Right ventricle myocardium inferior (tissue), 1 donor: ENCODE data around the gene SYF2. TPM values are rescaled to one million over a fixed set of nuclear protein-coding genes. Genes with fewer than 3 reads are reported as not detected.

Source experiments
- ATAC-seq: fragments of 200-7000 bp; cut with Tn5 transposase; one replicate; pipeline ENCODE4 v1.9.1; 2020; ENCODE audit warnings: mild to moderate bottlenecking, moderate library complexity
- DNase-seq: peaks from one replicate; pipeline ENCODE4 v3.0.0; 2021; ENCODE audit errors: missing footprints
- intact Hi-C: fragments of 100-400 bp; cut with DNase I; formaldehyde crosslinking; loops from one replicate; pipeline ENCODE4 v1.11.0; 2022
- total RNA-seq: library from RNA; stranded (reverse); fragmentation: NEBNext Ultra II Directional; extraction: Animal tissue kit (Norgen Biotek cat#: 25700); gene quantifications from one replicate; pipeline ENCODE4 v1.2.1, GENCODE V29; 2021
- donor health status: DM: no; HTN: yes; CAD: no; lungs with severe emphysema.

The SYF2 gene
- total RNA-seq, 1 donor from 2014 or later: 34.1 TPM

DNA sequence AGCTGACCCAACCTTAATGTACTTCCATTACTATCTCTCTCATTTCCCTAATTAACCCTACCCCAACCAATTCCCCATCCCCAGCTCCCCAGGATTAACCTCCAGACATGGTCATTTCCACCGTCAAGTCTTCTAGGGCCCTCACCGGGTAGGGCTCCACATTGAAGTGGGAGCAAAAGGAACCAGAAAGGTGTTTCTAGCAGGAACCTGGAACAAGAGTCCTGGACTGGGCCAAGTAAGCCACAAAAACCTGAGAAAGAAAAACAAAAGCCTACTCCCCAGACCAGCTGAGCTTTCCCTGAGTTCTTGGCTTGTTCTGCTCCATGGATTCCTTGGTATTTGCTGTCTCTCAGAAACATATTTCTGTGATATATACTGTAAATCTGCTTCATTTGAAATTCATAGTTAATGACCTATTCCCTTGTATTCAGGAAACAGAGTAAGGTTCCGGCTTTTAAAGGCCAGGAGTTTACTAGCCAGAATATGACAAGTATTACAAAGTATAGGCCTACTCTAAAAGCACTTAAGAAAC lies 58.4 kb downstream of the SYF2 start:
- intact Hi-C loops: no loop called here

More for the DNA sequence above, 58.4 kb downstream of the SYF2 start:
- ATAC-seq (no peak), DNase-seq (no peak)

Other genes starting within 250 kb of the SYF2 start
- gene RSRP1, start 15.0 kb upstream of the SYF2 start, total RNA-seq: 41.4 TPM
- gene RHD, start 40.0 kb upstream of the SYF2 start, total RNA-seq: not detected
- gene TMEM50A, start 105.8 kb upstream of the SYF2 start, total RNA-seq: 70.5 TPM
- 1.7 TPM for gene RHCE, start 188.3 kb upstream of the SYF2 start, total RNA-seq
- 13.7 TPM for gene MACO1, start 198.4 kb upstream of the SYF2 start, total RNA-seq